HCT116 (cell line): ENCODE results near the gene NRIP3. TPM values are rescaled to one million over a fixed set of nuclear protein-coding genes. Genes with fewer than 3 reads are reported as not detected.

Experiments
- ATAC-seq: fragments of 200-7000 bp; cut with Tn5 transposase; 2 replicates; pipeline ENCODE4 v1.9.1; 2020; ENCODE audit warnings: mild to moderate bottlenecking, moderate library complexity
- BruUV-seq: library from RNA; stranded (reverse); fragments of 400-500 nt; replicated peaks from 2 replicates; lab custom pipeline; 2021; lab: Mats Ljungman, UMichigan
- CTCF ChIA-PET: fragments of 300-600 bp; sonication (Branson Sonifier 250); formaldehyde crosslinking; loops from one replicate; lab custom pipeline; 2021; ENCODE audit warnings: antibody characterized with exemption; lab: Charles Lee
- POLR2A ChIA-PET: fragments of 300-600, 350-600 bp; sonication (Branson Sonifier 250); formaldehyde crosslinking; loops from one replicate; lab custom pipeline; 2021; ENCODE audit warnings: antibody characterized with exemption; lab: Charles Lee
- RAD21 ChIA-PET, 2 experiments: fragments of 300-600 bp; sonication (Branson Sonifier 250); formaldehyde crosslinking; loops; one replicate each; lab custom pipeline; 2023; ENCODE audit warnings: low total read pairs in 2 of 2; ENCODE audit not compliant: uncharacterized antibody in 2 of 2, unreplicated experiment in 2 of 2, low non-redundant PET in 1 of 2; lab: Charles Lee
- DNase-seq: peaks from one replicate; pipeline ENCODE4 v3.0.0-alpha.2; 2010; ENCODE audit warnings: low read depth, low spot score
- H2AFZ ChIP-seq: fragments of 200-600 bp; shearing (Covaris generic), sonication (generic); 2 replicates; pipeline ENCODE4 v1.6.1; 2017; ENCODE audit warnings: low read depth, mixed run types, mixed read lengths, antibody characterized with exemption, low read length; ENCODE audit not compliant: poor library complexity, severe bottlenecking
- H3K27ac ChIP-seq: 2 replicates; pipeline ENCODE4 v1.5.1; 2012; ENCODE audit warnings: low read depth, low read length
- H3K27me3 ChIP-seq: fragments of 200-600 bp; sonication (generic); 2 replicates; pipeline ENCODE4 v1.6.1; 2016; ENCODE audit warnings: mixed run types, low read length, mixed read lengths; ENCODE audit not compliant: insufficient read depth
- H3K36me3 ChIP-seq, 2 experiments: fragments of 200-500 bp in 1 of 2; fragments of 200-600 bp in 1 of 2; sonication (Bioruptor generic) in 1 of 2; sonication (generic) in 1 of 2; 2 replicates each; pipeline versions ENCODE4 v1.5.1 to v1.6.1; 2014 to 2016; ENCODE audit warnings: low read length in 2 of 2, inconsistent platforms in 1 of 2, mixed read lengths in 1 of 2, mixed run types in 1 of 2; ENCODE audit not compliant: insufficient read depth in 2 of 2, control insufficient read depth in 1 of 2
- H3K4me1 ChIP-seq, 2 experiments: fragments of 200-600 bp in 1 of 2; sonication (generic) in 1 of 2; 2 replicates each; pipeline versions ENCODE4 v1.5.1 to v1.6.1; 2012 to 2017; ENCODE audit warnings: low read length in 2 of 2, inconsistent platforms in 1 of 2, mild to moderate bottlenecking in 1 of 2, mixed read lengths in 1 of 2, mixed run types in 1 of 2, moderate library complexity in 1 of 2; ENCODE audit not compliant: insufficient read depth in 2 of 2, control insufficient read depth in 1 of 2
- H3K4me2 ChIP-seq: fragments of 200-600 bp; sonication (generic); 2 replicates; pipeline ENCODE4 v1.6.1; 2017; ENCODE audit warnings: mixed run types, low read length, mixed read lengths
- H3K4me3 ChIP-seq, 2 experiments: fragments of 200-600 bp in 1 of 2; sonication (generic) in 1 of 2; replicated peaks in 1 of 2; 2 replicates each; pipeline ENCODE4 v1.5.1; 2011 to 2016; ENCODE audit warnings: low read length in 2 of 2, control low read depth in 1 of 2, low read depth in 1 of 2, mild to moderate bottlenecking in 1 of 2, mixed read lengths in 1 of 2, mixed run types in 1 of 2
- H3K79me2 ChIP-seq: fragments of 200-600 bp; sonication (generic); 2 replicates; pipeline ENCODE4 v1.6.1; 2017; ENCODE audit warnings: mild to moderate bottlenecking, mixed run types, low read length, moderate library complexity, mixed read lengths; ENCODE audit not compliant: insufficient read depth
- H3K9ac ChIP-seq: fragments of 200-600 bp; sonication (generic); 2 replicates; pipeline ENCODE4 v1.6.1; 2016; ENCODE audit warnings: low read length, mixed read lengths
- H3K9me2 ChIP-seq: fragments of 200-600 bp; sonication (generic), shearing (Covaris generic); 2 replicates; pipeline ENCODE4 v1.6.1; 2017; ENCODE audit warnings: mixed run types, mild to moderate bottlenecking, moderate library complexity; ENCODE audit not compliant: insufficient read depth
- H3K9me3 ChIP-seq, 2 experiments: fragments of 200-500 bp in 1 of 2; fragments of 200-600 bp in 1 of 2; sonication (Bioruptor generic) in 1 of 2; sonication (generic) in 1 of 2; 2 replicates each; pipeline ENCODE4 v1.6.1; 2014 to 2017; ENCODE audit warnings: low read length in 2 of 2, mixed read lengths in 2 of 2, inconsistent platforms in 1 of 2, low read depth in 1 of 2, mild to moderate bottlenecking in 1 of 2, mixed run types in 1 of 2, moderate library complexity in 1 of 2; ENCODE audit not compliant: control insufficient read depth in 1 of 2, insufficient read depth in 1 of 2
- H4K20me1 ChIP-seq: fragments of 200-600 bp; sonication (generic), shearing (Covaris generic); 2 replicates; pipeline ENCODE4 v1.6.1; 2017; ENCODE audit warnings: mixed run types, mild to moderate bottlenecking, moderate library complexity; ENCODE audit not compliant: insufficient read depth
- CBX3 ChIP-seq: IDR thresholded peaks from 2 replicates; pipeline ENCODE4 v1.6.1; 2012; ENCODE audit warnings: low read depth
- CEBPB ChIP-seq: IDR thresholded peaks from 2 replicates; pipeline ENCODE4 v1.6.1; 2012; ENCODE audit warnings: low read depth
- EGR1 ChIP-seq: IDR thresholded peaks from 2 replicates; pipeline ENCODE4 v1.6.1; 2012; ENCODE audit warnings: low read depth
- ELF1 ChIP-seq: IDR thresholded peaks from 2 replicates; pipeline ENCODE4 v1.6.1; 2012; ENCODE audit warnings: low read depth, borderline replicate concordance
- EZH2 ChIP-seq: fragments of 200-600 bp; sonication (generic); IDR thresholded peaks from 2 replicates; pipeline ENCODE4 v1.6.1; 2017; ENCODE audit warnings: antibody characterized with exemption, mixed run types
- FOSL1 ChIP-seq: IDR thresholded peaks from 2 replicates; pipeline ENCODE4 v1.6.1; 2012; ENCODE audit warnings: low read depth
- JUND ChIP-seq: IDR thresholded peaks from 2 replicates; pipeline ENCODE4 v1.6.1; 2012
- POLR2A ChIP-seq: IDR thresholded peaks from 2 replicates; pipeline ENCODE4 v1.7.0; 2011; ENCODE audit warnings: borderline replicate concordance; ENCODE audit not compliant: insufficient read depth, insufficient read length; ENCODE audit errors: extremely low read depth
- POLR2AphosphoS5 ChIP-seq: IDR thresholded peaks from 2 replicates; pipeline ENCODE4 v1.6.1; 2011; ENCODE audit warnings: mild to moderate bottlenecking, low read depth, low read length, moderate library complexity
- RAD21 ChIP-seq: IDR thresholded peaks from 2 replicates; pipeline ENCODE4 v1.6.1; 2012; ENCODE audit warnings: low read depth, mild to moderate bottlenecking
- SIN3A ChIP-seq: IDR thresholded peaks from 2 replicates; pipeline ENCODE4 v1.6.1; 2012; ENCODE audit warnings: low read depth
- SP1 ChIP-seq: IDR thresholded peaks from 2 replicates; pipeline ENCODE4 v1.6.1; 2012; ENCODE audit warnings: low read depth
- SRF ChIP-seq: IDR thresholded peaks from 2 replicates; pipeline ENCODE4 v1.6.1; 2012; ENCODE audit warnings: low read depth
- YY1 ChIP-seq: IDR thresholded peaks from 2 replicates; pipeline ENCODE4 v1.6.1; 2011; ENCODE audit warnings: low read length, low read depth, moderate library complexity, mild to moderate bottlenecking; ENCODE audit not compliant: insufficient replicate concordance; ENCODE audit errors: extremely low read depth
- ZNF274 ChIP-seq: fragments of 200-500 bp; sonication (Bioruptor generic); IDR thresholded peaks from 2 replicates; pipeline ENCODE4 v1.6.1; 2014; ENCODE audit warnings: mild to moderate bottlenecking, low read depth, low read length, inconsistent platforms
- intact Hi-C: fragments of 100-400 bp; cut with micrococcal nuclease; formaldehyde crosslinking; loops from 2 replicates; pipeline ENCODE4 v1.10.0; 2022
- total RNA-seq: library from RNA; stranded (reverse); gene quantifications from one replicate; pipeline ENCODE4 v1.2.1, GENCODE V29; 2021; ENCODE audit not compliant: unreplicated experiment
- TF ChIP-seq, protein P1 (sequence below): IDR thresholded peaks from 2 replicates; pipeline ENCODE4 v1.6.1; 2012; ENCODE audit warnings: low read depth

Gene NRIP3
- total RNA-seq, 1 experiment from 2014 or later: 0.15 TPM

DNA sequence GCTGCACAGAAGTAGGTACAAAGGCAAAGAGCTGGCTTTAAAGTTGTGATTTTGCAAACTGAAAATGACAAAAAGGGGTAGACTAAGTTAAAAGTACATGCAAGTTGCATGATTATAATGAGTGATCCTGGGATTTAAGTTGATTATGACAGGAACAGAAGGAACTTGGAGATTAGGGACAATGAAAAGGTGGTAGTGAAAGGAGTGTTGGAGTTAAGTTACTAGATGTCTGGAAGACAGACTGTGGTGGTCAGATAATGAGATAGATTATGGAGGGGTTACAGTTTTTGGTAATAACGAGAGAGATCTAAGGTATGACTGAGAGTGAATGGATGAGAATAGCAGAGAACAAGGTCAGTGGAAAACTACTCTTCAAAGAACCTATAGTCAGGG lies 31.9 kb downstream of the NRIP3 start (continued):
- TF ChIP-seq POLR2AphosphoS5: no peak

DNA sequence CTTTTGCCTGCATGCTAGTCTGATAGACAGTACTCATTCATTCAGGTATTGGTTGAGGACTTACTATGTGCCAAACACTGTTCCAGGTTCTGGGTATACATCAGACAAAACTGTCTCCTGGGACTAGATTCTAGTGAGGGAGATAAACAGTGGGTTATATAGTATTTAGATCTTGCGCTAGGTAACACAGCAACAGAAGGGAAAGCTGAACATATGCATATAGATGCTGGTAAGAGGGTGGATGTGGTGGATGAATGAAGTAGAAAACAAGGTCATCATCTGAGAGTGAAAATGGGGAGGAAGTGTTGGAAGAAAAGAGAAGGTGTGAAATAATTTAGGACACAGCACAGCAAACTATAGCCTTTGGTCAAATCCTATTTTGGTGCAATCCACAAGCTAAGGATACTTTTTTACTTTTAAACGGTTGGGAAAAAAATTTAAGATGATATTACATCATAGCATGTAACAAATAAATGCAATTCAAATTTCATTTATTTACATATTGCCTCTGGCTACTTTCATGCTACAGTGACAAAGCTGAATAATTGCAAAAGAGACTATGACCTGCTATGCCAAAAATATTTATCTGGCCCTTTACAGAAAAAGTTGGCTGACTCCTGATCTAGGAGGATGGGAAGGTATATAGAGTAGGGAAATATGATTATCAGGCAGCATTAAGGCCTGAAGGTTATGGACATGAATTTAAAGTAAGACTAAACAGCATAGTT lies 32.4 kb downstream of the NRIP3 start:
- Histone ChIP-seq H3K4me2 (no peak overlapping the region), H3K27me3 (no peaks in the 10 kb centered on the region), H3K79me2 (no peaks in the 10 kb centered on the region), H3K27ac (no peak overlapping the region), H3K36me3 (no peaks in the 10 kb centered on the region), H3K4me3 (no peak overlapping the region), H2AFZ (no peak overlapping the region), H3K9ac (no peak overlapping the region), H4K20me1 (no peaks in the 10 kb centered on the region), H3K9me3 (no peaks in the 10 kb centered on the region), H3K4me1 (no peaks in the 10 kb centered on the region)
- ChIA-PET POLR2A (no interaction called here), CTCF (no interaction called here), RAD21 (no interaction called here)
- BruUV-seq: no TSS peak
- ATAC-seq (no peak), DNase-seq (no peak)
- intact Hi-C loops: no loop called here
- TF ChIP-seq JUND (no peak), SRF (no peak), SP1 (no peak), YY1 (no peak), RAD21 (no peak), ELF1 (no peak)
- TF ChIP-seq, all 23 proteins: peak for 0
- H3K9me2 ChIP-seq: no peaks in the 10 kb centered on the region

DNA sequence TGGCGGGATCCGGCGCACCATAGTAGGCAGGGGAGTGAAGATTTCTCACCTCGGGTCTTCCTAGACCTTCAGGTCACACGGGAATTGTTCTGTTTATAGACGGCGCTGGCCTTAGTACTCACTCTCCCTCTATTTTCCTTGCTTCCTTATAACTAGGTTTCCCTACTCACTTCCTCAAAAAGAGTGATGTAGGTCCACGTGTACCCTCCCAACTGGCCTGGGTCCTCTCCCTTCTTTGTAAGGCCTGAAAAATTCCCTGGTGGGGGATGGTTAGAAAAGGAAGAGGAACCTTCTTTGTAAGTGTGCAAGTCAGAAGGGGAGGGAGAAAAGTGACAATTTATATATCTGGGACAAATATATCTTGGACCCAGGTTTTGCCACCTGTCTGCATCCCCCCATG lies 36.6 kb downstream of the NRIP3 start:
- peaks cover 10 to 21% of the 10 kb centered on the region in 2 experiments for H3K4me1 ChIP-seq
- BruUV-seq: no TSS peak
- no peaks in the 10 kb centered on the region for H3K9me3 ChIP-seq
- no peaks in the 10 kb centered on the region for H3K27me3 ChIP-seq
- no peaks in the 10 kb centered on the region for H3K9me2 ChIP-seq
- H3K4me2 ChIP-seq: no peak overlapping the region
- CTCF ChIA-PET: interaction anchor here (0.6 kb wide), 1 partner anchor 15 kb away, joined by 3 read pairs; no protein-coding TSS in a partner anchor
- H3K27ac ChIP-seq: no peak overlapping the region
- POLR2A ChIA-PET: no interaction called here
- H3K36me3 ChIP-seq: no peaks in the 10 kb centered on the region
- intact Hi-C loops: no loop called here
- ATAC-seq (no peak), DNase-seq (no peak)
- H4K20me1 ChIP-seq: no peaks in the 10 kb centered on the region
- peaks cover 17% of the 10 kb centered on the region for H3K79me2 ChIP-seq
- H3K4me3 ChIP-seq: no peak overlapping the region
- H3K9ac ChIP-seq: no peak overlapping the region
- RAD21 ChIA-PET: no interaction called here
- H2AFZ ChIP-seq: no peak overlapping the region
- no peak for TF ChIP-seq ZNF274
- TF ChIP-seq EZH2: no peak
- no peak for TF ChIP-seq SP1
- no peak for TF ChIP-seq FOSL1
- TF ChIP-seq RAD21: no peak
- TF ChIP-seq SIN3A: no peak
- no peak for TF ChIP-seq EGR1
- no peak for TF ChIP-seq CBX3
- no peak for TF ChIP-seq POLR2A
- no peak for TF ChIP-seq CEBPB
- TF ChIP-seq, protein P1, sequence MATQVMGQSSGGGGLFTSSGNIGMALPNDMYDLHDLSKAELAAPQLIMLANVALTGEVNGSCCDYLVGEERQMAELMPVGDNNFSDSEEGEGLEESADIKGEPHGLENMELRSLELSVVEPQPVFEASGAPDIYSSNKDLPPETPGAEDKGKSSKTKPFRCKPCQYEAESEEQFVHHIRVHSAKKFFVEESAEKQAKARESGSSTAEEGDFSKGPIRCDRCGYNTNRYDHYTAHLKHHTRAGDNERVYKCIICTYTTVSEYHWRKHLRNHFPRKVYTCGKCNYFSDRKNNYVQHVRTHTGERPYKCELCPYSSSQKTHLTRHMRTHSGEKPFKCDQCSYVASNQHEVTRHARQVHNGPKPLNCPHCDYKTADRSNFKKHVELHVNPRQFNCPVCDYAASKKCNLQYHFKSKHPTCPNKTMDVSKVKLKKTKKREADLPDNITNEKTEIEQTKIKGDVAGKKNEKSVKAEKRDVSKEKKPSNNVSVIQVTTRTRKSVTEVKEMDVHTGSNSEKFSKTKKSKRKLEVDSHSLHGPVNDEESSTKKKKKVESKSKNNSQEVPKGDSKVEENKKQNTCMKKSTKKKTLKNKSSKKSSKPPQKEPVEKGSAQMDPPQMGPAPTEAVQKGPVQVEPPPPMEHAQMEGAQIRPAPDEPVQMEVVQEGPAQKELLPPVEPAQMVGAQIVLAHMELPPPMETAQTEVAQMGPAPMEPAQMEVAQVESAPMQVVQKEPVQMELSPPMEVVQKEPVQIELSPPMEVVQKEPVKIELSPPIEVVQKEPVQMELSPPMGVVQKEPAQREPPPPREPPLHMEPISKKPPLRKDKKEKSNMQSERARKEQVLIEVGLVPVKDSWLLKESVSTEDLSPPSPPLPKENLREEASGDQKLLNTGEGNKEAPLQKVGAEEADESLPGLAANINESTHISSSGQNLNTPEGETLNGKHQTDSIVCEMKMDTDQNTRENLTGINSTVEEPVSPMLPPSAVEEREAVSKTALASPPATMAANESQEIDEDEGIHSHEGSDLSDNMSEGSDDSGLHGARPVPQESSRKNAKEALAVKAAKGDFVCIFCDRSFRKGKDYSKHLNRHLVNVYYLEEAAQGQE: no peak
- no peak for TF ChIP-seq YY1
